HG02678 (cell line): ENCODE results near the gene ORC3.
"Not testable (repeated sequence)": the region's sequence is repeated elsewhere in the genome, so short reads cannot be mapped to it uniquely, and the experiment has no call there.

Experiments used
- ATAC-seq: cut with Tn5 transposase; IDR thresholded peaks from one replicate; pipeline ENCODE4 v1.9.1; 2021; ENCODE audit warnings: mild to moderate bottlenecking, moderate library complexity; ENCODE audit not compliant: unreplicated experiment

Gene ORC3

DNA sequence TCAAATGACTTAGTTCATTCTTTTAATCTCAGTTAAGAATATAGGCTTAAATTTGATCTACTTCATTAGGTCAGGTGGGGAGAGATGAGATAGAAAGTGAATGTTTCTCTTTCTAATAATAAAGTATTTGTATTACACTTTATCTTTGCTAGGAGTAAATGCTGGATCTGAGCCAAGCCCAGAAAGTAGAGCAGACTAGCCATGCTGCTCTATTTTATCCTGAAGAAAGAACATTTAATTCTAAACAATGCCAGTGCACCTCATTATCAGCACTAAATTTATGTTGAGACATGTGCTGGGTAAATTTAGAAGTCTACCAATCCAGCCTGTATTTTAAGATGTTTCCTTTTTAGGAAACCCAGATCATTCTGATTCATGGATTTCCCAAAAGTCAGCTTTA lies 68.6 kb downstream of the ORC3 start:
- ATAC-seq = no peak

- no peak for ATAC-seq
Observed at GRCh38 chr6:87660226-87660911, 70.4 kb downstream of the ORC3 start.

GRCh38 chr6:87661016-87661415 lies 71.1 kb downstream of the ORC3 start:
- no peak for ATAC-seq

GRCh38 chr6:87661503-87661902 lies 71.6 kb downstream of the ORC3 start:
- ATAC-seq = no peak

DNA sequence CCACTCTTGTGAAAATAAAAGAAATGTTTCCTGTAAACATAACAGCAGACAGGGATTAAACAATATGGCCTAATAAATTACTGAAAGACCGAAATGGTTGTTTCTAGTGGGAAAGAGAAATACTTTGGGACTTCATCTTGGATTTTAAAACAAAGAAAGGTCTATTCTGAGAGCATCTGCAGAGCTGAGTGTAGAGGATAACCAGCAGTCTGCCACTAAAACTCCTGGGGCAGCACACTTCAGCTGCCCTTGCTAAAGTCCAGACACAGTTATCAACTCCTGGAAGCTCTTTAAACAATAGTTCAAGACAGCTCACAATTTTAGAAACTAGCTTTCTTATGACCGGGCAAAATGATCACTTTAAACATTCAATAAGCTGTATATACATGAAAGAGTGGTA lies 73.5 kb downstream of the ORC3 start:
- ATAC-seq = no peak

DNA sequence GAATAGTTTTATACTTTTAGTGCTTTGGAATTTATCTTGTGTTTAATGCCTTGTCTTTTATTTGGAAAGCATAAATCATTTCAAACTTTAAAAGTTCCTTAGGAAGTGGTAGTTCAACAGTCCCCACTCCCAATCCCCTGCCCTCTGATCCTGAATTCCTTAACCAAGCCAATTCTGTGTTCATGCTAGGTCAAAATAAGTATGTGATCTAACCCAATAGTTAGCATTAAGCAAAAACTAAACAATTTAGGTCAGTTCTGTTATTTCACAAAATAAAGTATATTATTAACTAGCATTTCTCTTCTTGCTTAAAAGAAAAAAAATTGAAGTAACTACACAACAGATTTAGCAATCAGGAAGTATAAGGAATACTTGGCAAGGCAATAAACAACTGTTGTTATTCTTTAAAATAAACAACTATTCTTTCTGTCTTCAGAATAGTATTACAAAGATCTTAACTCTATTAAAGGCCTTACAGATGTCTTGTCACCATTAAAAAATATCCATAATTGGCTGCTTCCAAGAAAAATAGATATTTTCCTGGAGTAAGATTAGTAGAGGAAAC lies 75.1 kb downstream of the ORC3 start:
- no peak for ATAC-seq

- no peak for ATAC-seq
Observed at GRCh38 chr6:87667032-87667431, 77.1 kb downstream of the ORC3 start.

DNA sequence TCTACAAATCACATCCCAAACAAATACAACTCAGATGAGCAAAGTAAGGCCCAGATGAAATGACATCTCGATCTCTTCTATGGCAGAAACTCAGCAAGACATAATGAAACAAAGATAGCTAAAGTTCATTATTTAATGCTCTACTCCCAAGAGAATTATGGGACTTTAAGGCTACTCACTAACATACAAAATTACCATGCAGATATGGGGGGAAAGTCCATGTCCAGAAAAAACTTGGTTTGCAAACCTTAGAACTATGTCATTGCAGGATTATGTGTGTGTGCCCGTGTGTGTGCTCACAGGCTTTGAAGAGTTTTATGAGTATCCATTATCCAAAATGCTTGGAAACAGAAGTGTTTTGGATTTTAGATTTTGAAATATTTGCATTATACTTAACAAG lies 78.1 kb downstream of the ORC3 start:
- ATAC-seq = no peak

- no peak for ATAC-seq
Observed at GRCh38 chr6:87669051-87669450, 79.1 kb downstream of the ORC3 start.

DNA sequence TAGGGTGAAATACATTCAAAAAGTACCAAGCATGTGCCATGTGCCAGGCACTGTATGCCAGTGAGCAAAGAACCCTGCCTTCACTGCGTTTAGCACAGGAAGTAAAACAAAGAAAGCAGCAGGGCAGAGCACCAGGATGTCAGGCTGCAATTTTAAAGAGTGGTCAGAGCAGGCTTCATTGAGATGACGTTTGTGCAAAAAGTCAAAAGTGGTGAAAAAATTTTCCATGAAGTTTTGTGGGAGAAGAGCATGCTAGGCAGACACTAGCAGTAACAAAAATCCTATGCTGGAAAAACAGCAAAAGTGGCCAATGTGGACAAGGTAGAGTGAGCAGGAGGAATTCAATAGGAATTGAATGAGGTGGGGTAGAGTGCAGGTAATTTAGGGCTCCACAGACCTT lies 80.8 kb downstream of the ORC3 start:
- ATAC-seq = no peak

DNA sequence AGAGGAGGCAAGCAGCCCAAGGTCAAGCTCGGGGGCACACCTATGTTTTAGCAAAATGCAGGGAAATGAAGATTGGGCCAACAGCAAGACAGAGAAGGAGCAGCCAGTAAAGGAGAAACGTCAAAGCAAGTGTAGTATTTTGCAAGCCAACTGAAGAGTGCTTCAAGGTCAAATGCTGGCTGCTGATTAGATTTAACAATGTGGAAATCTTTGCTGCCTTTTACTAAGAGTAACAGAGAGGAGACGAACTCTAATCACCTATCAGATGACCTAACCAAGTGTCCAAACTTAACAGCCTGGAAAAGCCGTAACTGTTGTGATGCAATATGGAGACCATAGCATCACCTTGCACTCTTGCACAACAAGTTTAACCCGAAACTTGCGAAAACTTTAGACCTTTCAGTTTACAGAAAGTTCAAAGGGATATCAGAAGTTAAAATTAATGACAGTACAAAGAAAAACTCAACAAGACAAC lies 81.7 kb downstream of the ORC3 start:
- no peak for ATAC-seq

GRCh38 chr6:87672641-87673040 lies 82.7 kb downstream of the ORC3 start:
- ATAC-seq = no peak

DNA sequence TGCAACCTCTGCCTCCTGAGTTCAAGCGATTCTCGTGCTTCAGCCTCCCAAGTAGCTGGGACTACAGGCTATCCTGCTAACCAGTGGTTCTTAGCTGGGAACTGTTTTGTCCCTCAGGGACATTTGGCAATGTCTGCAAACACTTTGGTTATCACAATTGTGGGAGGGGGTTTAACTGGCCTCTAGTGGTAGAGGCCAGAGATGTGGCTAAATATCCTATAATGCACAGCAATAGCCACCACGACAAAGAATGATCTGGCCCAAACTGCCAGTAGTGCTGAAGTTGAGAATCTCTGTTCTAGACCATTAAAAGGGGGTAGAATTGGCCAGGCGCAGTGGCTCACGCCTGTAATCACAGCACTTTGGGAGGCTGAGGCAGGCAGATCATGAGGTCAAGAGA lies 83.3 kb downstream of the ORC3 start:
- ATAC-seq = no peak

DNA sequence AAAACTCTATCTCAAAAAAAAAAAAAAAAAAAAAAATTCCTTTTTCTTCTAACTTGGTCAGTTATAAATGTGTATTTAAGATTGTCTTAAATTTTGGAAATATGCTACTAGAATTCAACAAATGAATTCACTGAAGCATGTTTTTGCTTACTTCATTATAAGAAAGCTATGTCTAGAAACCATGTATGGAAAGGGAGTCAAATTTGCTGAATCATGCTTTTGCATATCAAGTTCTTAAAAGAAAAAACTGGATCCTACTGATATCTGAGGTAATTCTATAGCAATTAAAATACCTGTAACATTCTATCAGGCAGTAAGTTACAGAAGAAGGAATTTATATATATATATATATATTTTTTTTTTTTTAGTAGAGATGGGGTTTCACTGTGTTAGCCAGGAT lies 84.4 kb downstream of the ORC3 start:
- no peak for ATAC-seq

DNA sequence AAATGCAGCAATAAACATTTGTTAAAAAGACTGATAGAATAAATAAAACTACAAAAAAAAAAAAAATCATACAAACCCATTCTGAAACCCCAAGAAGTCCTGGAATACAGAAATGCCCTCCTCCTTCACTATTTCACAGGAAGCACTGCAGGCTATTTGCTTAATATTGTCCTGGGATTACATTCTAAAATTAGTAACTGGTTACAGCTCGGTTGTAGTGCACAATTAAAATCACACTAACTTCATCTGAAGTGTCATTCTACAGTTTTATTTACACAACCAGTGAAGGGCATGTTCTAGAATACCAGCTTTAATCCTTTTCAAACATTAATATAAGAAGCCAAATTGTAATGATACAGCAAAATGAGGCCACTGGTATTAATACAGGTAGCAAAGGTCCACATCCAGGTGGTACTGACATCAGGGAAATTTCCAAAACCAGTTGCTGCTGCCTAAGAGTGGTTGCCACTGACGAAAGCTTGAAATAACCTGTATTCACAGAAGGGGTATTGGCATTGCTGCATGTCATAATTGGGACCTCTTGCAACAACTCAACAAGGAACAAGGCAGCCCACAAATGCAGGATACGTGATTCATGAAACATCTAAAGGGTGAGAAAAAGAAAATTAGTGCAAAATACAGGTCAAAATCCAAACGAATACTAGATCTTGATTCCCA lies 85.2 kb downstream of the ORC3 start:
- ATAC-seq = no peak

- peak; percentile 58 for ATAC-seq
Observed at GRCh38 chr6:87682310-87682709, 92.4 kb downstream of the ORC3 start.

GRCh38 chr6:87683890-87684289 lies 94.0 kb downstream of the ORC3 start:
- no peak for ATAC-seq

- no peak for ATAC-seq
Observed at GRCh38 chr6:87684895-87685654, 95.1 kb downstream of the ORC3 start.

- ATAC-seq = not testable (repeated sequence)
Observed at GRCh38 chr6:87686636-87687205, 96.8 kb downstream of the ORC3 start.

DNA sequence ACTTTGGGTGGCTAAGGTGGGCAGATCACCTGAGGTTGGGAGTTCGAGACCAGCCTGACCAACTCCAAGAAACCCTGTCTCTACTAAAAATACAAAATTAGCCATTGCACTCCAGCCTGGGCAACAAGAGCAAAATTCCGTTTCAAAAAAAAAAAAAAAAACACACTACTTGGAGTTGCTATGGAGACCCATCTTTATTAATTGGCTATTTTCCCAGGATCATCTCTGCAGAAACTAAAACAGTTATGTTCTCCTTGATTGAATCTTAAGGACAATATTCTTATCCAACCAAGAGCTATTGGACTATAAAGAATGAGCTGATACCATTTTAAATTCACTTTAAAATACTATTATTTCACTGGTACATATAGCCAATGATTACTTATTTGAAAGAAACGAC lies 97.4 kb downstream of the ORC3 start:
- ATAC-seq = no peak

DNA sequence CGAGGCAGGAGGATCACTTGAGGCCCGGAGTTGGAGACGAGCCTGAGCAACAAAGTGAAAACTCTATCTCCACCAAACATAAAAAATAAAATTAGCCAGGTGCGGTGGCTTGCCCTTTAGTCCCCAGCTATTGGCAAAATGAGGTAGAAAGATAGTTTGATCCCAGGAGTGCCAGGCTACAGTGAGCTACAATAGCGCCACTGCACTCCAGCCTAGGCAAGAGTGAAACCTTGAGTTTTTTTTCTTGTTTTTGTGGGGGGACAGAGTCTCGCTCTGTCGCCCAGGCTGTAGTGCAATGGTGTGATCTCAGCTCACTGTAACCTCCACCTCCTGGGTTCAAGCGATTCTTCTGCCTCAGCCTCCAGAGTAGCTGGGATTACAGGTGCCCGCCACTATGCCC lies 98.0 kb downstream of the ORC3 start:
- not testable (repeated sequence) for ATAC-seq
